ENCODE results near the gene OTOA. TPM values are rescaled to one million over a fixed set of nuclear protein-coding genes. Genes with fewer than 3 reads are reported as not detected.

Gene OTOA
- total and polyA plus RNA-seq, 2 of the 13 experiments (the other 11 are each of a cell fraction or from before 2014, with no cell fraction given) = 0.05 to 0.15 TPM

- FAIRE-seq (no peak), DNase-seq (ENCODE audit: low spot score) (no peak), ATAC-seq (no peak)
- 100% methylated on average over 3 of the region's 3 CpGs for WGBS (ENCODE audit: low lambda C conversion rate)
- Histone ChIP-seq H3K27ac (ENCODE audit: extremely low read length, insufficient read depth, low read length) (no peak overlapping the region), H2AFZ (ENCODE audit: low read length) (no peak overlapping the region), H3K4me2 (ENCODE audit: low read depth, low read length) (no peak overlapping the region), H3K79me2 (ENCODE audit: insufficient read depth, low read length) (peaks cover 27% of the 10 kb centered on the region), H4K20me1 (ENCODE audit: insufficient read depth, low read length) (no peaks in the 10 kb centered on the region), H3K4me1 (ENCODE audit: insufficient read depth, low read length) (no peaks in the 10 kb centered on the region), H3K4me3 (replicated peaks in 1 of 3; ENCODE audit: insufficient read depth in 1 of 3, low read depth in 2 of 3, low read length in 3 of 3) (no peak overlapping the region), H3K27me3 (ENCODE audit: control insufficient read depth in 1 of 2, insufficient read depth in 2 of 2, low read length in 2 of 2) (no peaks in the 10 kb centered on the region), H3K36me3 (replicated peaks in 1 of 2; ENCODE audit: control insufficient read depth in 1 of 2, insufficient read depth in 2 of 2, low read length in 2 of 2) (peaks cover 5 to 14% of the 10 kb centered on the region in 2 experiments), H3K9me3 (ENCODE audit: low read length) (no peaks in the 10 kb centered on the region), H3K9ac (ENCODE audit: insufficient read depth, low read depth, low read length) (no peak overlapping the region)
- TF ChIP-seq FOXP4 (CRISPR knock-in tag; IDR thresholded peaks at IDR 0.05) = no peak
- no peak for TF ChIP-seq JUNB (CRISPR knock-in tag; IDR thresholded peaks at IDR 0.05; ENCODE audit: borderline replicate concordance)
- TF ChIP-seq ZNF468 (CRISPR knock-in tag; IDR thresholded peaks at IDR 0.05) = no peak
- TF ChIP-seq MLLT10 (CRISPR knock-in tag; IDR thresholded peaks at IDR 0.05) = no peak
- TF ChIP-seq ZNF260 (CRISPR knock-in tag; IDR thresholded peaks at IDR 0.05; ENCODE audit: borderline replicate concordance, low read depth) = no peak
- no peak for TF ChIP-seq ZNF7 (CRISPR knock-in tag; IDR thresholded peaks at IDR 0.05)
- TF ChIP-seq NFE2L2 (IDR thresholded peaks at IDR 0.05; ENCODE audit: low read length) = no peak
- no peak for TF ChIP-seq RBM39 (IDR thresholded peaks at IDR 0.05; ENCODE audit: low read depth, low read length, poor library complexity, severe bottlenecking)
- no peak for TF ChIP-seq ELF4 (CRISPR knock-in tag; IDR thresholded peaks at IDR 0.05; ENCODE audit: borderline replicate concordance)
- TF ChIP-seq LCORL (IDR thresholded peaks at IDR 0.05) = no peak
- TF ChIP-seq LCORL (CRISPR knock-in tag; IDR thresholded peaks at IDR 0.05) = no peak
- TF ChIP-seq ZNF207 (IDR thresholded peaks at IDR 0.05; ENCODE audit: borderline replicate concordance) = no peak
- intact Hi-C loops (cut with micrococcal nuclease; ENCODE audit: unreplicated experiment) (no loop called here), in situ Hi-C loops (cut with HindIII; ENCODE audit: extremely low pct_ligation_motif_present, low pct_unique_long_range_greater_than_20kb) (no loop called here)
- ChIA-PET POLR2A (no interaction called here), CTCF (ENCODE audit: low intra/inter-chr PET ratio, low total read pairs) (no interaction called here)
- no TSS peak for BruUV-seq (replicated peaks)
Observed at GRCh38 chr16:21617607-21618006, 46.2 kb upstream of the OTOA start.
